Lower leg skin (tissue), 4 donors: Measurements from ENCODE around the gene SCAMP2. TPM values are rescaled to one million over a fixed set of nuclear protein-coding genes. Genes with fewer than 3 reads are reported as not detected.
"Not testable (repeated sequence)": the region's sequence is repeated elsewhere in the genome, so short reads cannot be mapped to it uniquely, and the experiment has no call there.

Experiments used
- DNase-seq, 2 donors: peaks; one replicate each; pipeline ENCODE4 v3.0.0-alpha.2; 2019; ENCODE audit warnings: low spot score in 2 of 2
- H3K4me3 ChIP-seq: fragments of 200-600 bp; sonication (generic); 2 replicates; pipeline ENCODE4 v1.5.1; 2017; ENCODE audit warnings: mild to moderate bottlenecking, low read depth; ENCODE audit not compliant: poor library complexity, severe bottlenecking
- POLR2A ChIP-seq, 2 donors: fragments of 450-650 bp; IDR thresholded peaks; one replicate each; pipeline ENCODE4 v1.6.1; 2016 to 2017; ENCODE audit warnings: antibody characterized with exemption in 2 of 2, mild to moderate bottlenecking in 1 of 2, moderate library complexity in 1 of 2
- WGBS, 2 donors: methylation state at CpG; one replicate each; pipeline ENCODE4 v1.1.5; 2018; 5-methylcytosine and 5-hydroxymethylcytosine counted together
- intact Hi-C: fragments of 100-400 bp; cut with DNase I; formaldehyde crosslinking; loops from one replicate; pipeline ENCODE4 v1.15.0; 2023; ENCODE audit warnings: low total_unique reads
- total RNA-seq, 4 donors: library from RNA; depleted of rRNA; stranded (reverse); fragments of >200 nt; gene quantifications; one replicate each; pipeline ENCODE4 v1.1.0, GENCODE V29; 2016
- TF ChIP-seq, protein P1 (sequence below), 3 donors: fragments of 450-650 bp; IDR thresholded peaks; one replicate each; pipeline ENCODE4 v1.5.1; 2016; ENCODE audit warnings: antibody characterized with exemption in 3 of 3, mild to moderate bottlenecking in 3 of 3, moderate library complexity in 2 of 3

SCAMP2 gene
- total RNA-seq, 4 donors from 2014 or later = 97.2 to 134 (median 107) TPM

DNA sequence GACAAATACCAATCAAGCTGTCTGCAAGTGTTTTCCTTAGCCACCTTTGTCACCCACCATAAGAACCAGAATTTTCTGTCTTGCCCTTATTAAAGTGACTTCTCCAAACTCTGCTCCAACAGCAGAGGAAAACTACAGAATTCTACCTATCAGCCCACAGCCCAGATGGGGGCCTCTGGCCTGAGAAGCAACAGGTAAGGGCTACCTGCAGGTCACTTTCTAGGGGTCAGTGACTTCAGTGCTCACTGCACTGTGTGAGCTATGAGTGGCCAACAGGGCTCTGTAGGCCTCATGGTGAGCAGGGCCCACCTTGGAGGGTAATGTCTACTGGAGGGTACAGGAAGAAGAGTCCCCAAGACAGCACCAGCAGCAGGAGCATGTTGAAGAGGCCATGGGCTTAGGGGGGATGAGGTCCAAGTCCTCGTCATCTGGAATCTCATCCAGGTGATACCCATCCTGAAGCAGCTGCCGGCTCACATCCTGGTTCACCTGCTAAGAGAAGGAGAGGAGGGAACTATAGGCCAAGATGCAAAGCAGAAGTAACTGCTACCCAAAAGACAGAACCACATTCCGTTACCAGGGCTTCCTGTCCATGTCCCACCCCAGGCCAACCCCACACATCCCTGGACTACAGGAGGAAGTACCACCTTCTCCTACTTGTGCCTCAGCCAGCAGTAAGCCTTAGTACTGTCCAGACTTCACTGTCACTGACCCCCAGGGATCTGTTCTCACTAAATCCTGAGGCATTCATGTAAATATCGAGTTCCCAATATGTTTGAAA lies 29.3 kb upstream of the SCAMP2 start:
- TF ChIP-seq, protein P1, sequence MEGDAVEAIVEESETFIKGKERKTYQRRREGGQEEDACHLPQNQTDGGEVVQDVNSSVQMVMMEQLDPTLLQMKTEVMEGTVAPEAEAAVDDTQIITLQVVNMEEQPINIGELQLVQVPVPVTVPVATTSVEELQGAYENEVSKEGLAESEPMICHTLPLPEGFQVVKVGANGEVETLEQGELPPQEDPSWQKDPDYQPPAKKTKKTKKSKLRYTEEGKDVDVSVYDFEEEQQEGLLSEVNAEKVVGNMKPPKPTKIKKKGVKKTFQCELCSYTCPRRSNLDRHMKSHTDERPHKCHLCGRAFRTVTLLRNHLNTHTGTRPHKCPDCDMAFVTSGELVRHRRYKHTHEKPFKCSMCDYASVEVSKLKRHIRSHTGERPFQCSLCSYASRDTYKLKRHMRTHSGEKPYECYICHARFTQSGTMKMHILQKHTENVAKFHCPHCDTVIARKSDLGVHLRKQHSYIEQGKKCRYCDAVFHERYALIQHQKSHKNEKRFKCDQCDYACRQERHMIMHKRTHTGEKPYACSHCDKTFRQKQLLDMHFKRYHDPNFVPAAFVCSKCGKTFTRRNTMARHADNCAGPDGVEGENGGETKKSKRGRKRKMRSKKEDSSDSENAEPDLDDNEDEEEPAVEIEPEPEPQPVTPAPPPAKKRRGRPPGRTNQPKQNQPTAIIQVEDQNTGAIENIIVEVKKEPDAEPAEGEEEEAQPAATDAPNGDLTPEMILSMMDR (IDR thresholded peaks at IDR 0.05) = no peak
- intact Hi-C loops = no loop called here

DNA sequence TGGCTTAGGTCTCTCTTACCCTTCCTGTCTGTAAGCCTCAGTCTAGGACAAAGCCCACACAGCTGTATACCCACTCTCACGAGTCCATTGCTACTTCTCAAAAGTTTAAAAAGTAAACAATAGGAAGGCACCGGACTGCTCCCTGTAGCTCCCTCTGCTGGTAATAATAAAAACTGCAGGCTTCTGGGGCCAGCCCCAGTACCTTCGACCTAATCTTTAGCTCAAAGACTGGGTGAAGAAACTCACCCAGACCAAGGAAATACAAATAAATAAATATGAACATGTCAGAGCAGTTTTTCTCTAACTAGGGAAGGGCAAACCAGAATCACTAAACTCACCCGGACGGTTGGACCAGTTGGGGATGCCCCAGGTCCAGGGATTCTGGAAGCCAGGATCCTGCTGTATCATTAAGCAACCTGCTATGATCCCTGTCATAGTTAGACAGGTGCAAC lies 28.5 kb upstream of the SCAMP2 start:
- WGBS, 2 donors = 13% methylated on average over 5 of the region's 5 CpGs
- peak; percentile 66 to 93 for DNase-seq
- H3K4me3 ChIP-seq = no peak overlapping the region
- no peak for TF ChIP-seq POLR2A (IDR thresholded peaks at IDR 0.05)
- TF ChIP-seq, protein P1 (IDR thresholded peaks at IDR 0.05) = peak in 1 of 3 donors; percentile 75
- intact Hi-C loops = no loop called here

More for the DNA sequence above, 29.3 kb upstream of the SCAMP2 start:
- no peak overlapping the region for H3K4me3 ChIP-seq
- DNase-seq = no peak
- WGBS, 2 donors = 79 to 84% methylated on average over 4 of the region's 4 CpGs

DNA sequence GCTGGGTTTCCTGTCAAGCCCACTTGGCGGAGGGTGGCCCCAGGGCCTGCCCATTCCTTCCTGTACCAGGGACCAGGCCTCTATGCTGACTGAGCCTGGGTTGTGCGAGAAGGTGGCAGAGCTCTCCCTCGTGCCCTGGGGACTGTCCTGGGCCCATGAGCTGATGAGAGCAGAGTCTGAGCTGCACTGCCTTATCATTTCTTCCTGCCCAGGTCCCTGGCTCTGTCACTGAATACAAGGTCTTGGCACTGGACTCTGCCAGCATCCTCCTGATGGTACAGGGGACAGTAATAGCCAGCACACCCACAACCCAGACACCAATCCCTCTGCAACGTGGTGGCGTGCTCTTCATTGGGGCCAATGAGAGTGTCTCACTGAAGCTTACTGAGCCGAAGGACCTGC lies 24.1 kb upstream of the SCAMP2 start:
- TF ChIP-seq, protein P1 (IDR thresholded peaks at IDR 0.05) = no peak
- TF ChIP-seq POLR2A (IDR thresholded peaks at IDR 0.05) = no peak
- WGBS, 2 donors = 76% methylated on average over 5 to 6 of the region's 6 CpGs
- intact Hi-C loops = loop anchor here (10.0 kb wide), 1 partner anchor 52 kb away; the partner anchor contains the start of gene ULK3
- no peak for DNase-seq
- H3K4me3 ChIP-seq = no peak overlapping the region

DNA sequence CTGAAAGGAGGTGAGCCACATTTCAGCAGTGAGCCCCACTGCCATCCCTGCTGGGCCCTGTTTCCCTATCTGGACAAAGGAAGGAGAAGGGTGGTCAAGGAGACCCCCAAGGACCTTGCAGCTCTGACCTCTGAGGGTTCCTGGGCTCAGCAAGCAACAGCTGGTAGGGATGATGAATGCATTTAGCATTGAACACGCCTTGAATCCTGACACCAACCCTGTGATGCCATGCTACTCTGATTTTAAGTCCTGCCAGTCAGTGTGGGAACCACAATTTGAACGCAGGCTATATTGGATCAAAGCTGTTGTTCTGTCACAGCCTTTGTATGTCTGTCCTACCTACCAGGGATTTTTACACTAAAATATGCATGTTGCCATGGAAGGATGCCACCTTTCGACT lies 23.2 kb upstream of the SCAMP2 start:
- TF ChIP-seq, protein P1 (IDR thresholded peaks at IDR 0.05) = no peak
- TF ChIP-seq POLR2A (IDR thresholded peaks at IDR 0.05) = no peak
- 73 to 85% methylated on average over 3 of the region's 3 CpGs for WGBS, 2 donors
- intact Hi-C loops = loop anchor here (10.0 kb wide), 1 partner anchor 52 kb away; the partner anchor contains the start of gene ULK3
- no peak overlapping the region for H3K4me3 ChIP-seq
- no peak for DNase-seq

DNA sequence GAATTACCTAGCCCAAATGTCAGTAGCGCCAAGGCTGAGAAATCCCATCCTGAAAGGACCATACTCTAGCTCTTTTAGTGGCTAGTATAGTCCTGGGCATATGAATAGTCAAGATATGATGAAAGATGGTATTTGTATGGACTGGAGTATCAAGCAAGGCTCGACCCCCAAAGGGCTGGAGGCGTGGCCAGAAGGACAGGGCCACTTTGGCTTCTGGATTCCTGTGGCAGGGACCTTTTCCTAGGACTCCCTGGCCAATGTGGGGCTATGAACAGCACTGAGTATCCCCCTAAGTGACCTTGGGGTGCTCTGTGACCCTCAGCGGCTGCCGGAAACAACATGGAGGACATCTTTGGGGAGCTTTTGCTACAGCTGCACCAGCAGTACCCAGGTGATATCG lies 22.7 kb upstream of the SCAMP2 start:
- no peak overlapping the region for H3K4me3 ChIP-seq
- TF ChIP-seq, protein P1 (IDR thresholded peaks at IDR 0.05) = no peak
- TF ChIP-seq POLR2A (IDR thresholded peaks at IDR 0.05) = no peak
- intact Hi-C loops = loop anchor here (10.0 kb wide), 1 partner anchor 51 kb away; the partner anchor contains the start of gene ULK3
- no peak for DNase-seq
- 93 to 95% methylated on average over 6 of the region's 6 CpGs for WGBS, 2 donors

DNA sequence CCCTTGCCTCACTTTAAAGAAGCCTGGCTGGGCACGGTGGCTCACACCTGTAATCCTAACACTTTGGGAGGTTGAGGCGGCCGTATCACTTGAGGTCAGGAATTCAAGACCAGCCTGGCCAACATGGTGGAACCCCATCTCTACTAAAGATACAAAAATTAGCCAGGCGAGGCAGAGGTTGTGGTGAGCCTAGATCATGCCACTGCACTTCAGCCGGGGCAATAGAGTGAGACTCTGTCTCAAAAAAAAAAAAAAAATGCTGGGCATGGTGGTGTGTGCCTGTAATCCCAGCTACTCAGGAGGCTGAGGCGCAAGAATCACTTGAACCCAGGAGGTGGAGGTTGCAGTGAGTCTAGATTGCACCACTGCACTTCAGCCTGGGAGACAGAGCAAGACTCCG lies 21.2 kb upstream of the SCAMP2 start:
- intact Hi-C loops = loop anchor here (10.0 kb wide), 1 partner anchor 50 kb away; the partner anchor contains the start of gene ULK3
- WGBS, 2 donors = 90 to 94% methylated on average over 7 of the region's 7 CpGs
- not testable (repeated sequence) for DNase-seq, H3K4me3 ChIP-seq
